ENCODE measurements around the gene LGR4. TPM values are rescaled to one million over a fixed set of nuclear protein-coding genes. Genes with fewer than 3 reads are reported as not detected.

LGR4 gene
- total and polyA plus RNA-seq, 2 of the 4 experiments (the other 2 are of a cell fraction): 2.9 to 6.8 TPM

GRCh38 chr11:27354359-27354965, 118.1 kb downstream of the LGR4 start:
- Histone ChIP-seq H3K9me1 (ENCODE audit: insufficient read depth, low read length) (peaks cover 3% of the 10 kb centered on the region; the same call in 1 of the 2 replicates), H3K4ac (ENCODE audit: low read depth, low read length) (peak overlapping the region; percentile 66; the same call in 1 of the 2 replicates), H3K9me3 (ENCODE audit: control insufficient read depth, insufficient read depth, low read length) (no peaks in the 10 kb centered on the region), H3K4me3 (ENCODE audit: insufficient read depth, low read depth, low read length) (no peak overlapping the region), H2AFZ (replicated peaks; ENCODE audit: low read length, poor library complexity) (no peak overlapping the region), H2BK20ac (ENCODE audit: low read depth, low read length) (0 out of 2 replicates have a peak overlapping the region, but pooled peaks have one; percentile 9), H2BK15ac (ENCODE audit: low read depth, low read length) (no peak overlapping the region), H3K18ac (ENCODE audit: low read depth, low read length) (no peak overlapping the region), H3K56ac (ENCODE audit: extremely low read depth, insufficient read depth, low read length) (no peak overlapping the region), H3K4me2 (ENCODE audit: low read depth, low read length) (no peak overlapping the region), H2AK9ac (replicated peaks; ENCODE audit: low read depth, low read length, poor library complexity) (no peak overlapping the region), H3K4me1 (ENCODE audit: control insufficient read depth, insufficient read depth, low read length) (peaks cover 3% of the 10 kb centered on the region; the same call in 1 of the 2 replicates), H4K91ac (ENCODE audit: insufficient read depth, low read depth, low read length) (peak overlapping the region; percentile 62; the same call in 1 of the 2 replicates), H3K36me3 (ENCODE audit: control insufficient read depth, insufficient read depth, low read length) (peaks cover 2% of the 10 kb centered on the region; the same call in 1 of the 2 replicates), H2BK120ac (ENCODE audit: low read depth, low read length) (no peak overlapping the region), H3K27ac (ENCODE audit: insufficient read depth, low read length) (no peak overlapping the region), H4K8ac (ENCODE audit: low read depth in 2 of 2, low read length in 2 of 2) (0 out of 4 replicates have a peak overlapping the region, but pooled peaks of 1 of the 2 experiments have one; percentile 28), H3K27me3 (ENCODE audit: control insufficient read depth, insufficient read depth, low read length) (no peaks in the 10 kb centered on the region), H3K23ac (ENCODE audit: low read depth, low read length) (no peak overlapping the region), H3K9ac (ENCODE audit: low read depth, low read length) (no peak overlapping the region), H2AK5ac (ENCODE audit: low read depth, low read length) (peak overlapping the region; percentile 68; the same call in 1 of the 2 replicates), H4K5ac (ENCODE audit: low read depth, low read length) (no peak overlapping the region; the same call in 1 of the 2 replicates), H3K14ac (replicated peaks; ENCODE audit: low read depth, low read length) (no peak overlapping the region), H3K79me1 (ENCODE audit: low read depth in 1 of 2, low read length in 2 of 2) (no peaks in the 10 kb centered on the region; a peak in 2 of 4 replicates), H4K20me1 (ENCODE audit: insufficient read depth, low read length) (no peaks in the 10 kb centered on the region), H2BK5ac (ENCODE audit: low read depth, low read length, poor library complexity, severe bottlenecking) (peak overlapping the region; percentile 12)
- POLR2A ChIA-PET (ENCODE audit: unreplicated experiment): no interaction called here
- ATAC-seq (ENCODE audit: low read depth) (peak; percentile 21; the same call in 1 of the 2 replicates), DNase-seq (no peak)
- dilution Hi-C loops (cut with HindIII; ENCODE audit: low sequenced_read_pairs, unreplicated experiment) (no loop called here), in situ Hi-C loops (cut with MboI; ENCODE audit: low sequenced_read_pairs) (no loop called here), intact Hi-C loops (cut with micrococcal nuclease) (no loop called here)
- CTCF ChIA-PET: no interaction called here
- BruUV-seq (replicated peaks): no TSS peak
- no peak for TF ChIP-seq POLR2A (IDR thresholded peaks at IDR 0.05; ENCODE audit: low read depth, low read length)
- TF ChIP-seq BHLHE40 (IDR thresholded peaks at IDR 0.05; ENCODE audit: low read depth, low read length): no peak
- no peak for TF ChIP-seq USF2 (IDR thresholded peaks at IDR 0.05; ENCODE audit: low read depth, low read length)
- no peak for TF ChIP-seq CEBPB (IDR thresholded peaks at IDR 0.05; ENCODE audit: low read depth, low read length)
- no peak for TF ChIP-seq MAFK (IDR thresholded peaks at IDR 0.05; ENCODE audit: low read depth, low read length)
- TF ChIP-seq RCOR1 (IDR thresholded peaks at IDR 0.05; ENCODE audit: insufficient replicate concordance, low read length): no peak
- TF ChIP-seq CHD1 (IDR thresholded peaks at IDR 0.05; ENCODE audit: low read depth, low read length): no peak
- TF ChIP-seq MAZ (IDR thresholded peaks at IDR 0.05; ENCODE audit: borderline replicate concordance, low read depth, low read length): no peak
- no peak for TF ChIP-seq RAD21 (IDR thresholded peaks at IDR 0.05; ENCODE audit: low read length)
- no peak for TF ChIP-seq ELK1 (IDR thresholded peaks at IDR 0.05; ENCODE audit: borderline replicate concordance, low read depth, low read length)
- no CpG with 5 or more reads among the region's 5 CpGs for WGBS, 2 experiments (ENCODE audit: extremely low coverage in 2 of 2, insufficient read length in 1 of 2)

All from IMR-90 (cell line).